IMR-90 (cell line): ENCODE data around the gene TRPM3. TPM values are rescaled to one million over a fixed set of nuclear protein-coding genes. Genes with fewer than 3 reads are reported as not detected.

ENCODE experiments used
- ATAC-seq: fragments of 200-7000 bp; cut with Tn5 transposase; 2 replicates; pipeline ENCODE4 v1.9.1; 2020; ENCODE audit warnings: low read depth, mild to moderate bottlenecking, moderate library complexity
- BruUV-seq: library from RNA; stranded (reverse); fragments of 400-500 nt; replicated peaks from 2 replicates; lab custom pipeline; 2021; lab: Mats Ljungman, UMichigan
- CTCF ChIA-PET: fragments of 300-600 bp; formaldehyde crosslinking; extraction: SDS; loops from one replicate; lab custom pipeline; 2021; ENCODE audit warnings: antibody characterized with exemption; lab: Yijun Ruan, JAX
- POLR2A ChIA-PET: fragments of 300-600 bp; sonication (Branson Sonifier 250); formaldehyde crosslinking; loops from one replicate; lab custom pipeline; 2022; ENCODE audit warnings: antibody characterized with exemption; ENCODE audit not compliant: unreplicated experiment; lab: Charles Lee
- DNase-seq: peaks from one replicate; pipeline ENCODE4 v3.0.0; 2013
- H2AFZ ChIP-seq: replicated peaks from 2 replicates; pipeline ENCODE3; 2013; ENCODE audit warnings: low read length, mild to moderate bottlenecking; ENCODE audit not compliant: poor library complexity
- H2AK5ac ChIP-seq: 2 replicates; pipeline ENCODE4 v1.6.1; 2013; ENCODE audit warnings: low read depth, low read length, inconsistent platforms
- H2AK9ac ChIP-seq: replicated peaks from 2 replicates; pipeline ENCODE3; 2013; ENCODE audit warnings: mild to moderate bottlenecking, low read depth, low read length, moderate library complexity; ENCODE audit not compliant: poor library complexity
- H2BK120ac ChIP-seq: 2 replicates; pipeline ENCODE4 v1.6.1; 2013; ENCODE audit warnings: low read depth, low read length, inconsistent platforms
- H2BK15ac ChIP-seq: 3 replicates; pipeline ENCODE4 v1.6.1; 2013; ENCODE audit warnings: low read depth, low read length, inconsistent platforms
- H2BK20ac ChIP-seq: 2 replicates; pipeline ENCODE4 v1.6.1; 2013; ENCODE audit warnings: low read depth, mild to moderate bottlenecking, inconsistent platforms, low read length, moderate library complexity
- H2BK5ac ChIP-seq: 2 replicates; pipeline ENCODE4 v1.6.1; 2013; ENCODE audit warnings: mild to moderate bottlenecking, low read depth, low read length, inconsistent platforms; ENCODE audit not compliant: poor library complexity, severe bottlenecking
- H3K14ac ChIP-seq: replicated peaks from 2 replicates; pipeline ENCODE4 v1.6.1; 2013; ENCODE audit warnings: low read depth, low read length, inconsistent platforms
- H3K18ac ChIP-seq: 2 replicates; pipeline ENCODE4 v1.6.1; 2013; ENCODE audit warnings: low read depth, low read length, control low read depth
- H3K23ac ChIP-seq: 2 replicates; pipeline ENCODE4 v1.6.1; 2013; ENCODE audit warnings: low read depth, low read length, inconsistent platforms
- H3K27ac ChIP-seq: 2 replicates; pipeline ENCODE4 v1.5.1; 2013; ENCODE audit warnings: mild to moderate bottlenecking, control low read depth, low read length; ENCODE audit not compliant: insufficient read depth
- H3K27me3 ChIP-seq: 2 replicates; pipeline ENCODE4 v1.6.1; 2013; ENCODE audit warnings: low read length; ENCODE audit not compliant: control insufficient read depth, insufficient read depth
- H3K36me3 ChIP-seq: 2 replicates; pipeline ENCODE4 v1.6.1; 2013; ENCODE audit warnings: low read length, mixed read lengths; ENCODE audit not compliant: control insufficient read depth, insufficient read depth
- H3K4ac ChIP-seq: 2 replicates; pipeline ENCODE4 v1.6.1; 2013; ENCODE audit warnings: low read depth, low read length, inconsistent platforms
- H3K4me1 ChIP-seq: 2 replicates; pipeline ENCODE4 v1.6.1; 2013; ENCODE audit warnings: low read length, mixed read lengths; ENCODE audit not compliant: control insufficient read depth, insufficient read depth
- H3K4me2 ChIP-seq: 2 replicates; pipeline ENCODE4 v1.6.1; 2013; ENCODE audit warnings: low read depth, mild to moderate bottlenecking, control low read depth, low read length, moderate library complexity
- H3K4me3 ChIP-seq: 2 replicates; pipeline ENCODE4 v1.5.1; 2013; ENCODE audit warnings: low read depth, mild to moderate bottlenecking, control low read depth, low read length, moderate library complexity; ENCODE audit not compliant: insufficient read depth
- H3K56ac ChIP-seq: 2 replicates; pipeline ENCODE4 v1.6.1; 2013; ENCODE audit warnings: low read length, inconsistent platforms; ENCODE audit not compliant: insufficient read depth; ENCODE audit errors: extremely low read depth
- H3K79me1 ChIP-seq, 2 experiments: 2 replicates each; pipeline ENCODE4 v1.6.1; 2013; ENCODE audit warnings: low read length in 2 of 2, inconsistent platforms in 1 of 2, low read depth in 1 of 2
- H3K9ac ChIP-seq: 2 replicates; pipeline ENCODE4 v1.6.1; 2013; ENCODE audit warnings: low read depth, low read length, control low read depth
- H3K9me1 ChIP-seq: 2 replicates; pipeline ENCODE4 v1.6.1; 2013; ENCODE audit warnings: low read length, inconsistent platforms; ENCODE audit not compliant: insufficient read depth
- H3K9me3 ChIP-seq: 2 replicates; pipeline ENCODE4 v1.6.1; 2013; ENCODE audit warnings: low read length; ENCODE audit not compliant: control insufficient read depth, insufficient read depth
- H4K20me1 ChIP-seq: 2 replicates; pipeline ENCODE4 v1.6.1; 2013; ENCODE audit warnings: low read length, inconsistent platforms; ENCODE audit not compliant: insufficient read depth
- H4K5ac ChIP-seq: 2 replicates; pipeline ENCODE4 v1.6.1; 2013; ENCODE audit warnings: mild to moderate bottlenecking, low read depth, low read length, control low read depth
- H4K8ac ChIP-seq, 2 experiments: 2 replicates each; pipeline ENCODE4 v1.6.1; 2013; ENCODE audit warnings: low read depth in 2 of 2, low read length in 2 of 2, control low read depth in 1 of 2, inconsistent platforms in 1 of 2
- H4K91ac ChIP-seq: 2 replicates; pipeline ENCODE4 v1.6.1; 2013; ENCODE audit warnings: low read depth, low read length, inconsistent platforms; ENCODE audit not compliant: insufficient read depth
- CHD1 ChIP-seq: IDR thresholded peaks from 2 replicates; pipeline ENCODE4 v1.6.1; 2012; ENCODE audit warnings: low read depth, low read length, improper control_type of control experiment
- NFE2L2 ChIP-seq: fragments of 150-350 bp; IDR thresholded peaks from 2 replicates; pipeline ENCODE4 v1.6.1; 2016; ENCODE audit warnings: low read depth, mild to moderate bottlenecking, low read length
- WGBS, 2 experiments: methylation state at CpG; one replicate each; pipeline versions ENCODE4 v1.1.5 to v1.1.7; 2013; ENCODE audit warnings: missing lambda C conversion rate in 2 of 2; ENCODE audit not compliant: insufficient read length in 1 of 2; ENCODE audit errors: extremely low coverage in 2 of 2; 5-methylcytosine and 5-hydroxymethylcytosine counted together
- dilution Hi-C: fragments of 300-500 bp; cut with HindIII; formaldehyde crosslinking; loops from one replicate; pipeline ENCODE4 v1.14.3; 2018; ENCODE audit warnings: low sequenced_read_pairs; ENCODE audit not compliant: unreplicated experiment
- in situ Hi-C: fragments of 300-500 bp; cut with MboI; formaldehyde crosslinking; loops from 3 replicates; pipeline ENCODE4 v1.14.3; 2019; ENCODE audit warnings: low sequenced_read_pairs, inconsistent platforms, mixed read lengths
- intact Hi-C: fragments of 100-400 bp; cut with micrococcal nuclease; formaldehyde crosslinking; loops from 2 replicates; pipeline ENCODE4 v1.10.0; 2022
- polyA plus RNA-seq, 3 experiments: library from polyadenylated mRNA; depleted of rRNA; stranded (reverse); fragments of >200 nt; gene quantifications; 2 replicates each; pipeline ENCODE4 v1.2.3, GENCODE V29; 2012; ENCODE audit warnings: low replicate concordance in 1 of 3
- total RNA-seq: library from RNA; depleted of rRNA; stranded (reverse); fragments of >200 nt; gene quantifications from 2 replicates; pipeline ENCODE4 v1.2.3, GENCODE V29; 2012

The TRPM3 gene
- total and polyA plus RNA-seq, 2 of the 4 experiments (the other 2 are of a cell fraction), result not detected

GRCh38 chr9:70556771-70557170 lies 564.6 kb downstream of the TRPM3 start:
- Histone ChIP-seq H2AK9ac (no peak overlapping the region), H3K14ac (no peak overlapping the region), H3K4me1 (peaks cover 11% of the 10 kb centered on the region), H3K56ac (no peak overlapping the region), H3K79me1 (no peaks in the 10 kb centered on the region), H3K9me3 (no peaks in the 10 kb centered on the region), H3K9ac (no peak overlapping the region), H2BK5ac (no peak overlapping the region), H3K9me1 (peaks cover 3% of the 10 kb centered on the region; the same call in 1 of the 2 replicates), H4K91ac (no peak overlapping the region), H3K27ac (no peak overlapping the region), H3K36me3 (no peaks in the 10 kb centered on the region), H3K23ac (no peak overlapping the region), H3K18ac (peak overlapping the region; percentile 8; the same call in 1 of the 2 replicates), H4K5ac (no peak overlapping the region), H3K4ac (no peak overlapping the region), H2BK120ac (no peak overlapping the region), H4K8ac (no peak overlapping the region), H3K27me3 (no peaks in the 10 kb centered on the region), H3K4me2 (no peak overlapping the region), H4K20me1 (no peaks in the 10 kb centered on the region), H2AK5ac (no peak overlapping the region), H2BK20ac (no peak overlapping the region), H2BK15ac (no peak overlapping the region), H2AFZ (no peak overlapping the region), H3K4me3 (no peak overlapping the region)
- DNase-seq (no peak), ATAC-seq (no peak)
- in situ Hi-C loops, result no loop called here
- ChIA-PET CTCF (interaction anchor here (0.5 kb wide), 1 partner anchor 49 kb away, joined by 3 read pairs; no protein-coding TSS in a partner anchor), POLR2A (no interaction called here)
- intact Hi-C loops, result no loop called here
- no CpG with 5 or more reads among the region's 1 CpG for WGBS, 2 experiments
- BruUV-seq, result no TSS peak
- dilution Hi-C loops, result no loop called here
- no peak for TF ChIP-seq CHD1
- peak; percentile 80 for TF ChIP-seq NFE2L2
